Measurements from ENCODE around the gene OPCML.

OPCML gene

DNA sequence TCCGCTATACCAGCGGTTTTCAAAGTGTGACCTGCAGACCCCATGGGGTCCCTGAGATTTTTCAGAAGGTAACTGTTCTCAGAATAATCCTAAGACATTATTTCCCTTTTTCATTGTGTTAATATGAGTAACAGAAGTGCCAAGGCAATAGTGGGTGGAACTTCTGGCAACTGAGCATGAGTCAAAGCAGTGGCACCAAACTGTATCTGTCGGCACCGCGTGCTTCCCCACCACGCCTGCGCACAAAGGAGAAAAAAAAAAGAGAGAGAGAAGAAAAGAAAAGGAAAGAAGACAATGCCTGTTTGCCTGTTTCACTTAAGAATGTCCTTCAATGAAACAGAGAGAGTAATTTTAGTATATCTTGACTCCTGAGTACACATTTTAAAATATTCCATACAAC lies 679.9 kb downstream of the OPCML start:
- TF ChIP-seq CTCF (IDR thresholded peaks at IDR 0.05), result no peak

GRCh38 chr11:132851247-132851646 lies 681.1 kb downstream of the OPCML start:
- TF ChIP-seq CTCF (IDR thresholded peaks at IDR 0.05), result no peak

DNA sequence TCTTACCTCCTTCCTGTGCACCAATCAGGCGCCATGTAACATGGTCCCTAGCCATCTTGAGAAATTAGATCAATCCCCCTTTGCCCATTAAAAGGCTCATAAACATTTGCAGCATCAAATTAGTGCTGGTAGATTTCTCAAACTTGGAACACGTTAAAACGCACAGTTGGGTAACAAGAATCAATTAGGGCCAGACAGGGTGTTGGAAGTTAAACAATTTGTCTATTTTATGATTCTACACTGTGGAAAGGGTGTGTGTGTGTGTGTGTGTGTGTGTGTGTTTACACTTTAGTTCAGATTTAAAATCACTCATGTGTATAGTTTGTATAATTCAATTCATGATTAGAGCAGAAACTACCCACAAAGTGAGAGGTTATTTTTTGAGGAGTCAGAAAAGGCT lies 682.0 kb downstream of the OPCML start:
- no peak for TF ChIP-seq CTCF (IDR thresholded peaks at IDR 0.05)

- no peak for TF ChIP-seq CTCF (IDR thresholded peaks at IDR 0.05)
These were observed 684.0 kb downstream of the OPCML start for GRCh38 chr11:132848336-132848735.

GRCh38 chr11:132846075-132846474 lies 686.2 kb downstream of the OPCML start:
- TF ChIP-seq CTCF (IDR thresholded peaks at IDR 0.05), result no peak

DNA sequence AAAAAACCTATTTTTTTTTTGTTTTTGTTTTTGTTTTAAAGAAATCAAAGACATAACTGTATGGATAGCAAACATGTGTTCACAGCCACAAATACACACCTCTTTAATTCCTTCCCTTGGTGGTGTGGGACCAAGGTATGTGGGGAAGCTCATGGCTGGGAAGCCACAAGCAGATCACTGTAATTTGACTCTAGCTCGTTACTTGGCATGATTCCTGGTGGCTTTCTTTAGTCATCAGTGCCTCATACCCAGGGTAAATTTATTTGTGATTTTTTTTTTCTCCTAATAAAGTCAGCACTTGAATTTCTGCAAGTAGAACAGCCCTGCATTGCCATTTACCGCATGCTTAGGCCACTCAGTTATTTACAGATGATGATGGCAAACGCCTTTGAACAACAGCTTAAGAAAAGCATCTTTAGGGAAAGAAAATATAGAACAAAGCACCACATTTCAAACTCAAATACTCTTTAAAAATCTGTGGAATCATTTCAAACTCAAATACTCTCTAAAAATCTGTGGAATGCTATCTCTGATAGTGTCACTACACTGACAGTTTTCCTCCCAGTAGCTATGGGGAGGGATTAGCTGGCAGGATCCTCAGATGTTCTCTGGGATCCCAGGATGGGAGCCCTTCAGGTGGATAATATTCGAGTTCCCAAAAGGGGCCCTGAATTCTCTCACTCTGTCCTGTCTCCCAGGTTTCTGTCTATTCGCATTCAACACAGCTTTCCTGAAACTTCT lies 687.2 kb downstream of the OPCML start:
- TF ChIP-seq CTCF (IDR thresholded peaks at IDR 0.05), result no peak

DNA sequence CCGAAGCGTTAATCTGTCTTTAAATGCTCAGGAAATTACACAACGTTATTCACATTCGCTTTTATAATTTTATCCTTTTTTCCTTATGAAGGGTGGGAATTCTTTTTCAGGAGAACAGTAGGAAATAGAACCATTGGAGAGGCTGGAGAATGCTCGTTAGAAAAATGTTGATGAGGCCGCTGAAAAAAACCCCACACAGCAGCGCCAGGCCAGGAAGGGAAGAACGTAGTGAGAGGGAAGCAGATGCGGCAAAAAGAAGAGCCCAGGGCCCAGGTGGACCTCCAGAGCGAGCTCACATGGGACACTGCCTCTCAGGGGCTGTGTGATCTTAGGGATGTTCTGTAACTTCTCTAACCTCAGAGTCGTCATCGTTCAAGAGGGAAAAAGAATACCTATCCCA lies 691.6 kb downstream of the OPCML start:
- TF ChIP-seq CTCF (IDR thresholded peaks at IDR 0.05), result no peak

DNA sequence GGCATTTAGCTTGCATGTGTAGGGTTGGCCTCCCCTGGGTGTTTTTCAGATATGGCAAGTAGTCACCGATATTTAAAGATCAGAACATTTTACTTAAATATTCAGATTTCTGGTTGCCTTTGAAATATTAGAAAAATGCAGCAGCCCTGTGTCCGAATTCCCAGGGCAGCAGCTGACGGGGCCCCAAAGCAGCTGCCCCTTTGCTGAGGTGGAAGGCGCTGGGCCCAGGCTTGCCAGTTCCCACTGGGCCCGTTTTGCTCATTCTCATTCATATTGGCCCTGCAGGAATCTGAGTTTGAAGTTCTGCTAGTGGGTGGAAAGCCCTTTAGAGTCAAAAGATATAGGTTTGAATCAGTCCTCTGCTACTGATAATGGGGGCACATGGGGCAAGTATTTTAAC lies 692.1 kb downstream of the OPCML start:
- no peak for TF ChIP-seq CTCF (IDR thresholded peaks at IDR 0.05)
